OCI-LY1 (cell line): ENCODE results near the gene HOTAIR.

Experiments
- H2AFZ ChIP-seq: fragments of 200-600 bp; sonication (generic), shearing (Covaris generic); 2 replicates; pipeline ENCODE4 v1.6.0; 2014; ENCODE audit warnings: antibody characterized with exemption, mild to moderate bottlenecking, low read length
- H3F3A ChIP-seq: fragments of 200-600 bp; sonication (generic), shearing (Covaris generic); 2 replicates; pipeline ENCODE4 v1.6.0; 2014; ENCODE audit warnings: mild to moderate bottlenecking, antibody characterized with exemption, low read length, moderate library complexity; ENCODE audit not compliant: insufficient read depth
- H3K27ac ChIP-seq: fragments of 200-600 bp; sonication (generic); 2 replicates; pipeline ENCODE4 v1.5.1; 2014; ENCODE audit warnings: low read length, mixed run types, mild to moderate bottlenecking, low read depth; ENCODE audit not compliant: poor library complexity, severe bottlenecking
- H3K27me3 ChIP-seq: fragments of 200-600 bp; sonication (generic); 2 replicates; pipeline ENCODE4 v1.6.0; 2014; ENCODE audit warnings: antibody characterized with exemption, mild to moderate bottlenecking, low read length, moderate library complexity; ENCODE audit not compliant: insufficient read depth
- H3K36me3 ChIP-seq: fragments of 200-600 bp; sonication (generic); 2 replicates; pipeline ENCODE4 v1.6.1; 2014; ENCODE audit warnings: mild to moderate bottlenecking, antibody characterized with exemption, low read length, moderate library complexity, mixed read lengths; ENCODE audit not compliant: insufficient read depth
- H3K4me1 ChIP-seq: fragments of 200-600 bp; sonication (generic); 2 replicates; pipeline ENCODE4 v1.5.1; 2014; ENCODE audit warnings: mild to moderate bottlenecking, low read length, moderate library complexity; ENCODE audit not compliant: insufficient read depth, severe bottlenecking
- H3K4me2 ChIP-seq: fragments of 200-600 bp; sonication (generic), shearing (Covaris generic); 2 replicates; pipeline ENCODE4 v1.6.1; 2014; ENCODE audit warnings: low read length
- H3K4me3 ChIP-seq: fragments of 200-600 bp; sonication (generic); 2 replicates; pipeline ENCODE4 v1.5.1; 2014; ENCODE audit warnings: low read length, low read depth, mild to moderate bottlenecking, mixed read lengths; ENCODE audit not compliant: poor library complexity, severe bottlenecking
- H3K79me2 ChIP-seq: fragments of 200-600 bp; shearing (Covaris generic); 2 replicates; pipeline ENCODE4 v1.6.1; 2016; ENCODE audit warnings: mixed run types, low read length, mixed read lengths; ENCODE audit not compliant: insufficient read depth
- H3K9ac ChIP-seq: fragments of 200-600 bp; sonication (generic), shearing (Covaris generic); 2 replicates; pipeline ENCODE4 v1.6.1; 2014; ENCODE audit warnings: mild to moderate bottlenecking, low read length, mixed read lengths
- H3K9me2 ChIP-seq: fragments of 200-600 bp; sonication (generic), shearing (Covaris generic); 2 replicates; pipeline ENCODE4 v1.6.1; 2014; ENCODE audit warnings: low read depth, mild to moderate bottlenecking, low read length, mixed read lengths
- H3K9me3 ChIP-seq: fragments of 200-600 bp; shearing (Covaris generic); 2 replicates; pipeline ENCODE4 v1.6.1; 2014; ENCODE audit warnings: low read length, mixed read lengths
- H4K20me1 ChIP-seq: fragments of 200-600 bp; sonication (generic), shearing (Covaris generic); 2 replicates; pipeline ENCODE4 v1.6.0; 2016; ENCODE audit warnings: mild to moderate bottlenecking, low read length; ENCODE audit not compliant: insufficient read depth
- EZH2 ChIP-seq: fragments of 200-600 bp; sonication (generic), shearing (Covaris generic); IDR thresholded peaks from 2 replicates; pipeline ENCODE4 v1.8.0; 2017; ENCODE audit warnings: borderline replicate concordance, mixed run types, mild to moderate bottlenecking, antibody characterized with exemption, low read length, moderate library complexity, mixed read lengths
- TF ChIP-seq, protein P1 (sequence below): fragments of 200-600 bp; sonication (generic), shearing (Covaris generic); IDR thresholded peaks from 2 replicates; pipeline ENCODE4 v1.5.1; 2017; ENCODE audit warnings: mild to moderate bottlenecking, antibody characterized with exemption, low read length, moderate library complexity, mixed read lengths

HOTAIR gene

DNA sequence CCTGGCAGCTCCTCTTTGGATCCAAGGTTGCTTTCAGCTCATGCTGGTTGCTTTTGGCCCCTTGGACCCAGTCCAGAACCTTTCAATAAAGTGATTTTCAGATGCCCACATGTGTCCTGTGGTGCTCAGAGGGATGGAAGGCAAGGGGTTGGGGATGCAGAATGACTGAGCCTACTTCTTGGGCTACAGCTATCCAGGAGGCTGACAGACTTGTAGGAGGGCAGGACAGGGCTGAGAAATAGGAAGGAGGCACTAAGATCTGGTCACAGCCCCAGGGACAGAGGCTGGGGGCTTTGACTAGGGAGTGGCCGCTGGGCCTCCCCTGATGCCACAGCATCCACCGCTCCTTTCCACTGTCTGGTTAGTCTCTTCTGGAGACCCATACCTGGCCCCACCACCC is 3.1 kb downstream of the HOTAIR start:
- no peaks in the 10 kb centered on the region for H3K9me3 ChIP-seq
- H3F3A ChIP-seq, result no peaks in the 10 kb centered on the region
- no peak overlapping the region for H3K4me3 ChIP-seq
- no peaks in the 10 kb centered on the region for H3K9me2 ChIP-seq
- H2AFZ ChIP-seq, result no peak overlapping the region
- H3K27ac ChIP-seq, result no peak overlapping the region
- peaks cover 7% of the 10 kb centered on the region; the same call in 1 of the 2 replicates for H3K27me3 ChIP-seq
- H3K4me2 ChIP-seq, result no peak overlapping the region
- no peak overlapping the region for H3K9ac ChIP-seq
- no peaks in the 10 kb centered on the region for H4K20me1 ChIP-seq
- no peaks in the 10 kb centered on the region for H3K79me2 ChIP-seq
- TF ChIP-seq EZH2, result no peak
- TF ChIP-seq, protein P1, sequence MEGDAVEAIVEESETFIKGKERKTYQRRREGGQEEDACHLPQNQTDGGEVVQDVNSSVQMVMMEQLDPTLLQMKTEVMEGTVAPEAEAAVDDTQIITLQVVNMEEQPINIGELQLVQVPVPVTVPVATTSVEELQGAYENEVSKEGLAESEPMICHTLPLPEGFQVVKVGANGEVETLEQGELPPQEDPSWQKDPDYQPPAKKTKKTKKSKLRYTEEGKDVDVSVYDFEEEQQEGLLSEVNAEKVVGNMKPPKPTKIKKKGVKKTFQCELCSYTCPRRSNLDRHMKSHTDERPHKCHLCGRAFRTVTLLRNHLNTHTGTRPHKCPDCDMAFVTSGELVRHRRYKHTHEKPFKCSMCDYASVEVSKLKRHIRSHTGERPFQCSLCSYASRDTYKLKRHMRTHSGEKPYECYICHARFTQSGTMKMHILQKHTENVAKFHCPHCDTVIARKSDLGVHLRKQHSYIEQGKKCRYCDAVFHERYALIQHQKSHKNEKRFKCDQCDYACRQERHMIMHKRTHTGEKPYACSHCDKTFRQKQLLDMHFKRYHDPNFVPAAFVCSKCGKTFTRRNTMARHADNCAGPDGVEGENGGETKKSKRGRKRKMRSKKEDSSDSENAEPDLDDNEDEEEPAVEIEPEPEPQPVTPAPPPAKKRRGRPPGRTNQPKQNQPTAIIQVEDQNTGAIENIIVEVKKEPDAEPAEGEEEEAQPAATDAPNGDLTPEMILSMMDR, result no peak
- H3K4me1 ChIP-seq, result no peaks in the 10 kb centered on the region
- H3K36me3 ChIP-seq, result no peaks in the 10 kb centered on the region

- no peak overlapping the region for H2AFZ ChIP-seq
- no peak overlapping the region for H3K4me2 ChIP-seq
- H3K27me3 ChIP-seq, result peaks cover 7% of the 10 kb centered on the region; the same call in 1 of the 2 replicates
- H3K4me1 ChIP-seq, result no peaks in the 10 kb centered on the region
- no peaks in the 10 kb centered on the region for H3F3A ChIP-seq
- no peaks in the 10 kb centered on the region for H3K36me3 ChIP-seq
- H3K4me3 ChIP-seq, result no peak overlapping the region
- no peaks in the 10 kb centered on the region for H3K9me3 ChIP-seq
- no peak overlapping the region for H3K9ac ChIP-seq
- no peaks in the 10 kb centered on the region for H3K9me2 ChIP-seq
- H3K79me2 ChIP-seq, result no peaks in the 10 kb centered on the region
- TF ChIP-seq EZH2, result no peak
- TF ChIP-seq, protein P1, result no peak
- H4K20me1 ChIP-seq, result no peaks in the 10 kb centered on the region
- no peak overlapping the region for H3K27ac ChIP-seq
Observed at GRCh38 chr12:53971129-53971528, 3.6 kb downstream of the HOTAIR start.

DNA sequence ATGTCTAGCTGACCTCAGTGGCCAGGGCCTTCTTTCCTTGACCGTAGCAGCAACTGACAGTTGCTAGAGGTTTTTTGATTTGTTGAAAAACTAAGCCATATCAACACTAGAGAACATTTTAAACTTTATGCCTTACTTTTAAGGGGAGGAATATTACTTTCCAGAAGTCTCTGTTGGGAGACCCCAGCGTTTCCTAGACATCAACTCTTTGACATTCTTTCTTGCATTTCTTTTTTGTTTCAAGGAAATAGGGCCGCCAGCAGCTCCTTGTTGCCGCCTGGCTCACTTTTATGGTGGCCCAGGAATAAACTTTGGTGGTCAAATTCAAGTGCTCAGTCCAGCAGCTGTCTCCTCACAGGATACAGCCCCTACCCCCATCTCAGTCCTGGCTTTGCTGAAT is 4.3 kb downstream of the HOTAIR start:
- Histone ChIP-seq H3K27ac (no peak overlapping the region), H4K20me1 (no peaks in the 10 kb centered on the region)

More for the DNA sequence above, 4.3 kb downstream of the HOTAIR start:
- Histone ChIP-seq H3K36me3 (no peaks in the 10 kb centered on the region), H3K27me3 (peaks cover 7% of the 10 kb centered on the region; the same call in 1 of the 2 replicates), H3K9me2 (no peaks in the 10 kb centered on the region), H3K9me3 (no peaks in the 10 kb centered on the region), H3K4me1 (no peaks in the 10 kb centered on the region), H3K9ac (no peak overlapping the region), H3K79me2 (no peaks in the 10 kb centered on the region), H3F3A (no peaks in the 10 kb centered on the region), H3K4me3 (no peak overlapping the region), H2AFZ (no peak overlapping the region), H3K4me2 (no peak overlapping the region)
- TF ChIP-seq, protein P1, result no peak
- no peak for TF ChIP-seq EZH2
